Measurements from ENCODE around the gene CDH24.

DNA sequence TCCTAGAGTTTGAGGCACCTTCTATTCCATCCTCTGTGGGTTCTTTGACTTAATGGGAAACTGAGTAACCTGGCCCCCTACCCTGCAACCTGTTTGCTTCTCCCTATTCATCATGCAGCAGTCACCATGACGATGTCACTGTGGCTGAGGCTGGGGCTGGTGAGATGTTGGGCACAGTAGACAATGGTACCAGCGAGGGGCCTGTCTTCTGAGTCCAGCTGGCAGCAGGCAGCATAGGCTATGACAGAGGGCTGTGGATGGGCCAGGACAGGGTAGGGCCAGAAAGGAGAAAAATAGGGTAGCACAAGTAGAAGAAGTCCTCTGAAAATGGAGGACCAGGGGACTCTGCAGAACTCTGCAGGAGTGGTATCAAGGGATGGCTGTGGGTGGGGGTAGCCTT, 45.5 kb upstream of the CDH24 start:
- no peak for TF ChIP-seq POLR2A (IDR thresholded peaks at IDR 0.05)
- TF ChIP-seq, protein P1, sequence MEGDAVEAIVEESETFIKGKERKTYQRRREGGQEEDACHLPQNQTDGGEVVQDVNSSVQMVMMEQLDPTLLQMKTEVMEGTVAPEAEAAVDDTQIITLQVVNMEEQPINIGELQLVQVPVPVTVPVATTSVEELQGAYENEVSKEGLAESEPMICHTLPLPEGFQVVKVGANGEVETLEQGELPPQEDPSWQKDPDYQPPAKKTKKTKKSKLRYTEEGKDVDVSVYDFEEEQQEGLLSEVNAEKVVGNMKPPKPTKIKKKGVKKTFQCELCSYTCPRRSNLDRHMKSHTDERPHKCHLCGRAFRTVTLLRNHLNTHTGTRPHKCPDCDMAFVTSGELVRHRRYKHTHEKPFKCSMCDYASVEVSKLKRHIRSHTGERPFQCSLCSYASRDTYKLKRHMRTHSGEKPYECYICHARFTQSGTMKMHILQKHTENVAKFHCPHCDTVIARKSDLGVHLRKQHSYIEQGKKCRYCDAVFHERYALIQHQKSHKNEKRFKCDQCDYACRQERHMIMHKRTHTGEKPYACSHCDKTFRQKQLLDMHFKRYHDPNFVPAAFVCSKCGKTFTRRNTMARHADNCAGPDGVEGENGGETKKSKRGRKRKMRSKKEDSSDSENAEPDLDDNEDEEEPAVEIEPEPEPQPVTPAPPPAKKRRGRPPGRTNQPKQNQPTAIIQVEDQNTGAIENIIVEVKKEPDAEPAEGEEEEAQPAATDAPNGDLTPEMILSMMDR (IDR thresholded peaks at IDR 0.05): no peak

All from upper lobe of left lung (tissue), 4 donors.